GM06990 (cell line): ENCODE measurements around the gene CEP170B.

Experiments used
- DNase-seq: peaks from one replicate; pipeline ENCODE4 v3.0.0-alpha.2; 2011; ENCODE audit not compliant: insufficient read length; ENCODE audit errors: extremely low read depth
- H3K27me3 ChIP-seq: replicated peaks from 2 replicates; pipeline ENCODE4 v1.6.0; 2011; ENCODE audit warnings: low read length; ENCODE audit not compliant: control insufficient read depth, insufficient read depth
- H3K36me3 ChIP-seq: 2 replicates; pipeline ENCODE4 v1.5.1; 2011; ENCODE audit warnings: low read length; ENCODE audit not compliant: control insufficient read depth, insufficient read depth
- H3K4me3 ChIP-seq: replicated peaks from 2 replicates; pipeline ENCODE4 v1.5.1; 2011; ENCODE audit warnings: low read depth, mild to moderate bottlenecking, control low read depth, low read length
- TF ChIP-seq, protein P1 (sequence below): IDR thresholded peaks from 2 replicates; pipeline ENCODE4 v1.5.1; 2011; ENCODE audit warnings: low read length, control low read depth, mild to moderate bottlenecking, inconsistent platforms; ENCODE audit not compliant: insufficient read depth, poor library complexity, severe bottlenecking

Gene CEP170B

GRCh38 chr14:104878582-104878981 lies 13.5 kb downstream of the CEP170B start:
- TF ChIP-seq, protein P1, sequence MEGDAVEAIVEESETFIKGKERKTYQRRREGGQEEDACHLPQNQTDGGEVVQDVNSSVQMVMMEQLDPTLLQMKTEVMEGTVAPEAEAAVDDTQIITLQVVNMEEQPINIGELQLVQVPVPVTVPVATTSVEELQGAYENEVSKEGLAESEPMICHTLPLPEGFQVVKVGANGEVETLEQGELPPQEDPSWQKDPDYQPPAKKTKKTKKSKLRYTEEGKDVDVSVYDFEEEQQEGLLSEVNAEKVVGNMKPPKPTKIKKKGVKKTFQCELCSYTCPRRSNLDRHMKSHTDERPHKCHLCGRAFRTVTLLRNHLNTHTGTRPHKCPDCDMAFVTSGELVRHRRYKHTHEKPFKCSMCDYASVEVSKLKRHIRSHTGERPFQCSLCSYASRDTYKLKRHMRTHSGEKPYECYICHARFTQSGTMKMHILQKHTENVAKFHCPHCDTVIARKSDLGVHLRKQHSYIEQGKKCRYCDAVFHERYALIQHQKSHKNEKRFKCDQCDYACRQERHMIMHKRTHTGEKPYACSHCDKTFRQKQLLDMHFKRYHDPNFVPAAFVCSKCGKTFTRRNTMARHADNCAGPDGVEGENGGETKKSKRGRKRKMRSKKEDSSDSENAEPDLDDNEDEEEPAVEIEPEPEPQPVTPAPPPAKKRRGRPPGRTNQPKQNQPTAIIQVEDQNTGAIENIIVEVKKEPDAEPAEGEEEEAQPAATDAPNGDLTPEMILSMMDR = no peak
- no peak overlapping the region for H3K4me3 ChIP-seq
- no peaks in the 10 kb centered on the region; the same call in none of the 2 replicates for H3K27me3 ChIP-seq
- peak; percentile 9 for DNase-seq
- H3K36me3 ChIP-seq = no peaks in the 10 kb centered on the region

DNA sequence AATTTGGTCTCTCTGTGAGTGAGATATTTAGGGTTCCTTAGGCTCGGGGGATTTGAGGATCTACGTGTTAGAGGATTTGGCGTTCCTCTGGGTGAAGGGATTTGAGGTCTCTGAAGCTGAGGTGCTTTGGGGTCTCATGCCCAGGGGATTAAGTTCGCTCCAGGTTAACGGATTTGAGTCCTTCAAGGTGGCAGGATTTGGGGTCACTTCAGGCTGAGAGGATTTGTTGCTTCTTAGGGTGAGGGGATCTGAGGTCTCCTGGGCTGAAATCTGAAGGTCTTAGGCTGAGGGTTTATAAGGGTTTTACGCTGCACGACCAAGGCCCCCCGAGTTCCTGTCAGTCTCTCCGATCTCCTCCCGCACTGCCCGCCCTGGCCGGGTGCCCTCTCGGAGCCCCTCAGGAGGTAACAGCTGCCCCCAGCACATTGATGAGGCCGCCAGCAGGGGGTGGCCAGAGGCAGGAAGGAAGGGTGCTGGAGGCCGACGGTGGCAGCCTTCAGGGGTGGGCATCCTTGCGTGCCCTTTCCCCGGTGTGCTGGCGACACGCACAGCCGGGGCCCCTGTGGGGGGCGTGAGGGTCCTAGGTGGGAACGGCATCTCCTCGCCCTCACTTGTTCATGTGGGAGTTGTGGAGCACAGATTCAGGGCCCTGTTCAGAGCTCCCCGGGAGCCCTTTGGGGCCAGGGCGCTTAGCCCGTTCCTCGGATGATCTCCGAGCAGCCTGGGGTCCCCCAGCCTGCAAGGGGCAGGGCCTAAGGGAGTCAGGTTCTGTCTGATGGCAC lies 14.3 kb downstream of the CEP170B start:
- TF ChIP-seq, protein P1 = peak; percentile 18
- no peaks in the 10 kb centered on the region; the same call in none of the 2 replicates for H3K27me3 ChIP-seq
- H3K4me3 ChIP-seq = no peak overlapping the region
- H3K36me3 ChIP-seq = no peaks in the 10 kb centered on the region
- DNase-seq = peak; percentile 7

DNA sequence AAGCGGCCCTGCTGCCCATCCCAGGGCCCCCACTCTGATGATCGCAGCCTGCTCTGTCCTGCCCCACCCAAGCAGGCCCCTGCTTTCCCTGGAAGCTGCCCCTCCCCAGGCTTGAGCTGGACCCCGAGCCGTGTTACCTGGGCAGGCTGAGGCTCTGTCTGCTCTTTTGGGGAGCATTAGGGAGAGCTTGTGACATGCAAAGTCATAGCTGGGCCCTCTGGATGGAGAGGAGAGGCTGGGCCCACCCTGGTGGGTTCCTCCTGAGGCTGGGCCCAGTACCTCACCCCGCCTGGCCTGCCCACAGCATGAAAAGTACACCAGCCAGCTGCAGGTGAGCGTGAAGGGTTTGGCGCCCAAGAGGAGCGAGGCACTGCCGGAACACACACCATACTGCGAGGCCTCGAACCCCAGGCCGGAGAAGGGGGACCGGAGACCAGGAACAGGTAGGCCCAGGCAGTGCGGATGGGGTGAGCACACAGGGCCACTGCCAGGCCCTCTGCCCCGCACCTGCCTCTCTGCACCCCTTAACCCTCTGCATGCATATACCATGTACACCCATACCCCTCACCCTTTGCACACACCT lies 15.0 kb downstream of the CEP170B start:
- DNase-seq = peak; percentile 8
- Histone ChIP-seq H3K4me3 (no peak overlapping the region), H3K27me3 (no peaks in the 10 kb centered on the region; the same call in none of the 2 replicates), H3K36me3 (no peaks in the 10 kb centered on the region)
- TF ChIP-seq, protein P1 = no peak

DNA sequence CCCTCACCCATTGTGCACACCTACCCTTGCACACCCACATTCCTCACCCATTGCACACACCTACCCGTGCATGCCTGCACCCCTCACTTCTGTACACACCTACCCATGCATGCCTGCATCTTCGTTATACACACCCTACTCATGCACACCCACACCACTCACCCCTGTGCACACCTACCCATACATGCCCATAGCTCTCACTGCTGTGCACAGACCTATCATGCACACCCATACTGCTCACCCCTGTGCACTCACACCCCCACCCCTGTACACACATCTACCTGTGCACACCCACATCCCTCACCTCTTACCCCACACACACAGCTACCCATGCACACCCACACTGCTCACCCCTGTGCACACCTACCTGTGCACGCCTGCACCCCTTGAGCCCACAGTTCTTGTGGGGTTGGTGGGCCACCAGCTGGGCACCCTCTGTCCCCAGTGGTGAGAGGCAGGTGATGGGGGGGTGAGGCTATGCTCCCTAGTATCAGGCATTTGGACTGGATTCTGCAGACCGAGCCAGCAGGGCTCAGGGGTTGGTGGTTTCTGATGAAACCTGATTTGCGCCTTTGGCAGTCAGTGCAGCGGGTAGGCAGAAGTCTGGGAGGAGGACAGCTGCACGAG lies 15.6 kb downstream of the CEP170B start:
- TF ChIP-seq, protein P1 = no peak

DNA sequence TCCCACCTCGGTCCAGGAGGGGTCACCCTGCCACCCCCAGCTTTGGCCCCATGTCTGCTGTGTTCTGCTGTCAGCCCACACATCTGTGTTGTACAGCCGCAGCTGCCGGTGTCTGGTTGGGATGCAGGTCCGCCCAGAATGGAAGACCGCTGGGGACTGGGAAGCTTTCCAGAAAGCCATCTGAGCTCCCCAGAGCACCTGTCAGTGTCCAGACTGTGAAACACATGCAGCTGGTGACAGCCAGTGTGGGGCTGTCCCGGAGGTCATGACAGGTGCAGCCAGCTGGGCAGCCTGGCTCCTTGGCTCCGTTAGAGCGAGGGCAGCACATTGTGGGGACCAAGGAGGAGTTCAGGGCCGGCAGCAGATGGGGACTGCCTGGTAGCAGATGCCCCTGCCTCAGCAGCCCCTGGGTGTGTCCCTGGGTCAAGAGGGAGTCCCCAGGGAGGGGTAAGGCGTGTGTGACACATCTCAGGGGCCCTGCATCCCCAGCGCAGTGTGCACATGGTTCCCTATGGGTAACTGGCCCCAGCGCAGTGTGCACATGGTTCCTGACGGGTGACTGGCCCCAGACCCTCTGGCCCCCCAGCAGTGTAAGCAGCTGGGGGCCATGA lies 16.4 kb downstream of the CEP170B start:
- TF ChIP-seq, protein P1 = no peak
- Histone ChIP-seq H3K4me3 (no peak overlapping the region), H3K36me3 (no peaks in the 10 kb centered on the region), H3K27me3 (no peaks in the 10 kb centered on the region; the same call in none of the 2 replicates)
- peak; percentile 4 for DNase-seq

More for the DNA sequence above, 15.6 kb downstream of the CEP170B start:
- Histone ChIP-seq H3K36me3 (no peaks in the 10 kb centered on the region), H3K27me3 (no peaks in the 10 kb centered on the region; the same call in none of the 2 replicates), H3K4me3 (no peak overlapping the region)
- DNase-seq = no peak
